Endothelial cell of umbilical vein (primary cell): ENCODE results near the gene ADAP1.

Source experiments
- CTCF ChIP-seq, 2 donors: IDR thresholded peaks; 1 replicate in 1 of 2; 2 replicates in 1 of 2; pipeline ENCODE4 v1.5.1; 2011; ENCODE audit warnings: low read length in 2 of 2, mild to moderate bottlenecking in 2 of 2, moderate library complexity in 2 of 2, control low read depth in 1 of 2, inconsistent platforms in 1 of 2, low read depth in 1 of 2; ENCODE audit not compliant: insufficient read depth in 1 of 2; ENCODE audit errors: extremely low read depth in 1 of 2
- MAX ChIP-seq: IDR thresholded peaks from 2 replicates; pipeline ENCODE4 v1.6.1; 2011; ENCODE audit not compliant: insufficient read depth, insufficient read length
- POLR2A ChIP-seq: IDR thresholded peaks from 2 replicates; pipeline ENCODE4 v1.6.1; 2012; ENCODE audit warnings: low read depth, mild to moderate bottlenecking, control low read depth, low read length
- POLR2AphosphoS5 ChIP-seq: IDR thresholded peaks from 2 replicates; pipeline ENCODE4 v1.6.1; 2012; ENCODE audit warnings: low read depth, mild to moderate bottlenecking, control low read depth, low read length, moderate library complexity; ENCODE audit not compliant: insufficient read depth

- TF ChIP-seq CTCF (IDR thresholded peaks at IDR 0.05; ENCODE audit: extremely low read depth in 1 of 2, insufficient read depth in 1 of 2, low read depth in 1 of 2, low read length in 2 of 2) (no peak), POLR2A (no peak), POLR2AphosphoS5 (no peak), MAX (no peak)
Observed at GRCh38 chr7:863106-863505, 91.4 kb downstream of the ADAP1 start.
